ENCODE results near the gene PDLIM3. TPM values are rescaled to one million over a fixed set of nuclear protein-coding genes. Genes with fewer than 3 reads are reported as not detected.

The PDLIM3 gene
- total and polyA plus RNA-seq, 7 donors, result 7.9 to 907 (median 568) TPM

DNA sequence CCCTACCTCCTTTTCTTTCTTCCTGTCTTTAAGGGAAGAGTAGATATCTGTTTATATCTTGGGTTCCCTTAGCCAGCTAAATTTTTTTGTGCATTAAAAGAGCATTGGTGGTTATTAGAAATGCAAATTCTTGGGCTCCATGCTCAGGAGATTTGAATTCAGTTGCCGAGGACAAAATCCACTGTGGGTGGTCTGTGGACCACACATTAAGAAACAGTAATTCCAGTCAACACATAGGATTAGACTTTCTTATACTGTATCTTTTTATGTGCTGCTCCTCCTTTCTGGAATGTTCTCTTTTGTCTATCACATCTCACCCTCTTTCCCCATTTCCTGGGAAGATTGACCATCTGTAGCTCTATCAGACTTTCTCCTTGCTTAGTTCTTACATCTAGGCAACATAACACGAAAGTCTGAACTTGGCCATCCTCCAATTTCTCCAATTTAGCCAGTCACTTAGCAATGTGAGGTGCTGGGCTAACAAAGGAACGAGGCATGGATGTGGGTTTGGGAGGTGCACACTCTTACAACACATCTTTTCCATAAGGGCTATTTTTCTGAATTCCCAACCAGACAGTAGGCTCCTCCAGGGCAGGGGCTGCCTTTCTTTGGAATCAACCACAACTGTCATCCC lies 5.3 kb upstream of the PDLIM3 start:
- H3K36me3 ChIP-seq, result no peaks in the 10 kb centered on the region
- peaks cover 0 to 36% (median 26%) of the 10 kb centered on the region in 4 donors for H3K4me1 ChIP-seq
- no peaks in the 10 kb centered on the region for H3K9me3 ChIP-seq
- peaks cover 0 to under 1% (median 0%) of the 10 kb centered on the region in 3 donors for H3K27me3 ChIP-seq
- WGBS, 2 donors, result 67 to 70% methylated on average over 3 of the region's 3 CpGs
- TF ChIP-seq CTCF (IDR thresholded peaks at IDR 0.05) (no peak), POLR2A (IDR thresholded peaks at IDR 0.05) (no peak), EP300 (IDR thresholded peaks at IDR 0.05) (no peak), POLR2AphosphoS5 (IDR thresholded peaks at IDR 0.05) (no peak)
- H3K27ac ChIP-seq, result peak overlapping the region; percentile 46 to 79 (median 70)
- H3K4me3 ChIP-seq, result no peak overlapping the region
- intact Hi-C loops (cut with DNase I), result loop anchor here (5.0 kb wide), 1 partner anchor 42 kb away; no protein-coding TSS in a partner anchor
- DNase-seq, result no peak

DNA sequence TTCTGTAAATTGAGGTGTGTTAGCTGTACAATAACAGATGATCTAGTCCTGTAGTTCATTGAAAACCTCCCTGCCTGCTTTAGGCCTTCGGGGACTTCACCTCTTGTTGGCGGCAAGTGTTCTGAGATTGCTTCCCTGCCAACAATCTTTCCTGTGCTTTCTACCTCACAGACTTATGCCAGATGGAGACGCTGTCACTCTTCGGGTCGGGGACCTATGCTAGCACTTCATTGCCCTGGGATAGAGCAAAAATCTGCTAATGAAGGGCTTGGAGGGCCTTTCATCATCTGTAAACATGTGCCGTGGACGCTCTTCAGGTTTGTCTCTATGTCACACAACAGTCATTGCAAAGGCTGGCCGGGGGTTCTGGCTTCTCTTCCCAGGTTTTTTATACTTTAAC lies 4.7 kb upstream of the PDLIM3 start:
- Histone ChIP-seq H3K4me1 (peaks cover 0 to 38% (median 27%) of the 10 kb centered on the region in 4 donors), H3K9me3 (no peaks in the 10 kb centered on the region), H3K36me3 (no peaks in the 10 kb centered on the region), H3K4me3 (no peak overlapping the region), H3K27me3 (peaks cover 0 to 6% (median 0%) of the 10 kb centered on the region in 3 donors), H3K27ac (peak overlapping the region in 1 of 4 donors; percentile 79)
- intact Hi-C loops (cut with DNase I), result loop anchor here (5.0 kb wide), 1 partner anchor 42 kb away; no protein-coding TSS in a partner anchor
- DNase-seq, result no peak
- 76 to 80% methylated on average over 8 of the region's 8 CpGs for WGBS, 2 donors
- no peak for TF ChIP-seq POLR2AphosphoS5 (IDR thresholded peaks at IDR 0.05)
- TF ChIP-seq CTCF (IDR thresholded peaks at IDR 0.05), result no peak
- TF ChIP-seq EP300 (IDR thresholded peaks at IDR 0.05), result no peak
- no peak for TF ChIP-seq POLR2A (IDR thresholded peaks at IDR 0.05)

GRCh38 chr4:185538806-185539205 lies 3.5 kb upstream of the PDLIM3 start:
- Histone ChIP-seq H3K27ac (peak overlapping the region in 1 of 4 donors; percentile 79), H3K36me3 (no peaks in the 10 kb centered on the region), H3K4me1 (peaks cover 0 to 38% (median 27%) of the 10 kb centered on the region in 4 donors), H3K4me3 (no peak overlapping the region), H3K9me3 (no peaks in the 10 kb centered on the region), H3K27me3 (peaks cover 0 to 10% (median 0%) of the 10 kb centered on the region in 3 donors)
- TF ChIP-seq EP300 (IDR thresholded peaks at IDR 0.05), result no peak
- no peak for TF ChIP-seq POLR2A (IDR thresholded peaks at IDR 0.05)
- no peak for TF ChIP-seq POLR2AphosphoS5 (IDR thresholded peaks at IDR 0.05)
- no peak for TF ChIP-seq CTCF (IDR thresholded peaks at IDR 0.05)
- DNase-seq, result no peak
- intact Hi-C loops (cut with DNase I), result loop anchor here (5.0 to 10.0 kb wide), 2 partner anchors 67 to 496 kb away; partner anchors contain the start of gene CCDC110
- 49 to 65% methylated on average over 1 of the region's 1 CpG for WGBS, 2 donors

DNA sequence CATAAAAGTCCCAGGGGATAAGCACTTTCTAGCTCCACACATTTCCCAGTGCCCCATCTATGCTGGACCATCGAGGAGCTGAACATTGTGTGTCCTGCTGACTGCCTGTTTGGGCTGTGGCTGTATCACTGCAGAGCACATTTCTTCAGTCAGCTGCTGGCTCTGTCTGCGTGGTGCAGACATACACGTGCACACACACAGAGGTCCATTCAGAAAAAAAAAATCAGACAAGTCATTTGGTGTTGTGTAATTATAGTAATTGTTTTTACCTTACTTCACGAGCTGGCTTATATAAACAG lies 1.1 kb upstream of the PDLIM3 start:
- intact Hi-C loops (cut with DNase I), result loop anchor here (5.0 to 10.0 kb wide), 2 partner anchors 64 to 498 kb away; partner anchors contain the start of gene CCDC110
- 3 to 19% methylated on average over 4 of the region's 4 CpGs for WGBS, 2 donors
- H3K36me3 ChIP-seq, result no peaks in the 10 kb centered on the region
- H3K27me3 ChIP-seq, result peaks cover 0 to 10% (median 0%) of the 10 kb centered on the region in 3 donors
- H3K4me1 ChIP-seq, result peaks cover 0 to 40% (median 26%) of the 10 kb centered on the region in 4 donors
- H3K27ac ChIP-seq, result peak overlapping the region; percentile 95 to 99 (median 97)
- DNase-seq, result peak; percentile 88
- no peaks in the 10 kb centered on the region for H3K9me3 ChIP-seq
- peak; percentile 82 to 94 (median 86) for TF ChIP-seq POLR2AphosphoS5 (IDR thresholded peaks at IDR 0.05)
- TF ChIP-seq EP300 (IDR thresholded peaks at IDR 0.05), result peak in 1 of 4 donors; percentile 39
- no peak for TF ChIP-seq CTCF (IDR thresholded peaks at IDR 0.05)
- peak in 1 of 2 donors; percentile 42 for TF ChIP-seq POLR2A (IDR thresholded peaks at IDR 0.05)
- peak overlapping the region in 3 of 4 donors; percentile 76 to 91 (median 87) for H3K4me3 ChIP-seq
